ENCODE data around the gene ZBTB37.

- TF ChIP-seq GATA3 (IDR thresholded peaks at IDR 0.05; ENCODE audit: low read depth, low read length): no peak
- TF ChIP-seq GATA2 (IDR thresholded peaks at IDR 0.05; ENCODE audit: low read depth, low read length): no peak
These were observed 2.6 kb upstream of the ZBTB37 start for GRCh38 chr1:173865468-173866164.
